Upper lobe of left lung (tissue), 6 donors: Measurements from ENCODE around the gene ERP27. TPM values are rescaled to one million over a fixed set of nuclear protein-coding genes. Genes with fewer than 3 reads are reported as not detected.

Experiments used
- ATAC-seq, 2 donors: fragments of 200-7000 bp; cut with Tn5 transposase; one replicate each; pipeline ENCODE4 v1.9.1; 2022; ENCODE audit warnings: mild to moderate bottlenecking in 2 of 2, moderate library complexity in 2 of 2; ENCODE audit not compliant: low FRiP score in 2 of 2
- DNase-seq, 2 donors: peaks; one replicate each; pipeline ENCODE4 v3.0.0-alpha.2; 2019 to 2020
- H3K27ac ChIP-seq, 4 donors: fragments of 200-600 bp; sonication (generic); one replicate each; pipeline ENCODE4 v1.5.1; 2016 to 2019
- H3K27me3 ChIP-seq, 4 donors: fragments of 200-600 bp; sonication (generic); one replicate each; pipeline ENCODE4 v1.5.1; 2017 to 2019
- H3K36me3 ChIP-seq, 4 donors: fragments of 200-600 bp; sonication (generic); one replicate each; pipeline ENCODE4 v1.5.1; 2016 to 2019
- H3K4me1 ChIP-seq, 4 donors: fragments of 200-600 bp; sonication (generic); one replicate each; pipeline ENCODE4 v1.5.1; 2018 to 2019
- H3K4me3 ChIP-seq, 4 donors: fragments of 200-600 bp; sonication (generic); one replicate each; pipeline ENCODE4 v1.5.1; 2017 to 2019; ENCODE audit warnings: mild to moderate bottlenecking in 2 of 4, moderate library complexity in 1 of 4
- H3K9me3 ChIP-seq, 4 donors: fragments of 200-600 bp; sonication (generic); one replicate each; pipeline ENCODE4 v1.5.1; 2018 to 2019
- CTCF ChIP-seq, 6 experiments: fragments of 450-650 bp in 4 of 6; fragments of 200-600 bp in 2 of 6; sonication (generic) in 2 of 6; IDR thresholded peaks; one replicate each; pipeline ENCODE4 v1.5.1; 2016 to 2019; ENCODE audit warnings: antibody characterized with exemption in 6 of 6
- EP300 ChIP-seq, 4 donors: sonication (generic); formaldehyde crosslinking; IDR thresholded peaks; one replicate each; pipeline ENCODE4 v1.5.1; 2017; ENCODE audit warnings: antibody characterized with exemption in 4 of 4, control low read depth in 2 of 4
- POLR2A ChIP-seq, 4 donors: fragments of 450-650 bp; IDR thresholded peaks; one replicate each; pipeline ENCODE4 v1.5.1; 2016 to 2017; ENCODE audit warnings: antibody characterized with exemption in 4 of 4, mild to moderate bottlenecking in 2 of 4
- POLR2AphosphoS5 ChIP-seq, 2 donors: sonication (generic); formaldehyde crosslinking; IDR thresholded peaks; one replicate each; pipeline ENCODE4 v1.5.1; 2017; ENCODE audit warnings: antibody characterized with exemption in 2 of 2
- WGBS, 2 donors: methylation state at CpG; one replicate each; pipeline ENCODE4 v1.1.5; 2017 to 2018; 5-methylcytosine and 5-hydroxymethylcytosine counted together
- total RNA-seq, 6 donors: library from RNA; depleted of rRNA in 4 of 6; stranded (reverse); fragments of >200 nt in 4 of 6; gene quantifications; one replicate each; pipeline versions ENCODE4 v1.1.0 to v1.2.1, GENCODE V29; 2016 to 2021
- donor health status: DM: no; HTN: no; CAD: no; lungs with moderate emphysema.
- donor health status: DM: no; HTN: yes; CAD: no; lungs with severe emphysema.

Gene ERP27
- total RNA-seq, 6 donors from 2014 or later: 1.2 to 25.0 (median 9.3) TPM; not detected in 1

DNA sequence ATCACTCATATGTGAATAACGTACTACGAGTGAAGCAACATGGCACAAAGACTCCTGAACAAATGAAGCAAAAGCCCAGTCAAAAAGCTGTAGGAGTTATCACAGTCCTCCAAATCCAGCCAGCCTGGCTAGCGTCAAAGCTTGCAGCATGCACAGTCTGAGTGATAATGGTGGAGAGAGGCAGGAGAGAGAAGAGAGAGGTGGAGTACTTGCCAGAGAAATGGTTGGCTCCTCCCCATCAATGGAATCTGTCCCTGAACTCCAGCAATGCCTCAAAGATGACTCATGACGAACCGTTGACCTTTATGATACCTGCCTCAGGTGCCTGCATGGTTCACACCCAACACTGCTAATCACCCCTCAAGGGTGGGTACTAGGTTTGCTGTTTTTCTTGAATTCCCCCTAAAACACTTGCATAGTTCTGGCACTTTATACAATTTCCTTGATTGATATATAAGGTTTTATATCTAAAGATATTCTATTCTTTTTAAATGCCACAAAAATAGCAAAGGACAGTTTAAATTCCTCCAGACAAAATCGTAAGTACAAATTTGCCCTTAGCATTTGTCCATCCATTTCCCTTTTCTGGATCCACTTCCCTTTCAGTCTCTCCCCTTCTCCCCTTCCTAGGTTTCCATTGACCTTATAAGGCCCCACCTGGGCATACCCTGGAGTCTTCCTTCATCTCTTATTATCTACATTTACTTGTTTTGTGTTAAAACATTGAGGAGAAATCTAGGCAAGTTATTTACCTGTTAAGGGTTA is 12.8 kb upstream of the ERP27 start:
- H3K9me3 ChIP-seq: no peaks in the 10 kb centered on the region
- no peak overlapping the region for H3K4me3 ChIP-seq
- H3K27me3 ChIP-seq: no peaks in the 10 kb centered on the region
- H3K27ac ChIP-seq: peak overlapping the region in 3 of 4 donors; percentile 35 to 85 (median 80)
- H3K36me3 ChIP-seq: peaks cover 0 to 32% (median 16%) of the 10 kb centered on the region in 4 donors
- TF ChIP-seq POLR2AphosphoS5 (IDR thresholded peaks at IDR 0.05): no peak
- TF ChIP-seq EP300 (IDR thresholded peaks at IDR 0.05): no peak
- TF ChIP-seq POLR2A (IDR thresholded peaks at IDR 0.05): no peak
- no peak for TF ChIP-seq CTCF (IDR thresholded peaks at IDR 0.05)
- ATAC-seq: no peak
- H3K4me1 ChIP-seq: peaks cover 78 to 90% (median 87%) of the 10 kb centered on the region in 4 donors
- WGBS, 2 donors: 70 to 76% methylated on average over 6 of the region's 6 CpGs
- no peak for DNase-seq

DNA sequence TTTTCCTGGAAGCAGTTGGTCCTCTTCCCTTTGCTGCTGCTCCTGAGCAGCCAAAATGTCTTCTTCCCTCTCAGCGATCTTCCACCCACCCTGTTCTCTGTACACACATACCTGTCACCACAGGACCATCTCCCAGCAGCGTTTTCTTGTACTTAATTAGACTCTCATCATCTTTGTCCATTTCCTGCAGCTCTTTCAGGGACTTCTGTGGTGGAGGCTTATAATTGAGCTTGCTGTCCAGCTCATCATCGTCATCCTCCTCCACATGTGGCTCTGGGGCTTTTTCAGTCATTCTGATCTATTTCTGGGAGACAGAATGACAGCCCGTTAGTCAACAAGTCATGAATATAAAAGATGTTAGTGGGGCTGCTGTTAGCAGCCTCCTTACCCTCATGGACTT is 12.1 kb upstream of the ERP27 start:
- H3K27ac ChIP-seq: peak overlapping the region in 3 of 4 donors; percentile 66 to 85 (median 80)
- TF ChIP-seq POLR2A (IDR thresholded peaks at IDR 0.05): no peak
- TF ChIP-seq EP300 (IDR thresholded peaks at IDR 0.05): no peak
- no peak for TF ChIP-seq CTCF (IDR thresholded peaks at IDR 0.05)
- no peak for TF ChIP-seq POLR2AphosphoS5 (IDR thresholded peaks at IDR 0.05)
- ATAC-seq (no peak), DNase-seq (no peak)
- H3K27me3 ChIP-seq: no peaks in the 10 kb centered on the region
- H3K4me1 ChIP-seq: peaks cover 75 to 89% (median 84%) of the 10 kb centered on the region in 4 donors
- WGBS, 2 donors: 70 to 76% methylated on average over 4 of the region's 4 CpGs
- H3K36me3 ChIP-seq: peaks cover 0 to 39% (median 17%) of the 10 kb centered on the region in 4 donors
- H3K9me3 ChIP-seq: no peaks in the 10 kb centered on the region
- no peak overlapping the region for H3K4me3 ChIP-seq

DNA sequence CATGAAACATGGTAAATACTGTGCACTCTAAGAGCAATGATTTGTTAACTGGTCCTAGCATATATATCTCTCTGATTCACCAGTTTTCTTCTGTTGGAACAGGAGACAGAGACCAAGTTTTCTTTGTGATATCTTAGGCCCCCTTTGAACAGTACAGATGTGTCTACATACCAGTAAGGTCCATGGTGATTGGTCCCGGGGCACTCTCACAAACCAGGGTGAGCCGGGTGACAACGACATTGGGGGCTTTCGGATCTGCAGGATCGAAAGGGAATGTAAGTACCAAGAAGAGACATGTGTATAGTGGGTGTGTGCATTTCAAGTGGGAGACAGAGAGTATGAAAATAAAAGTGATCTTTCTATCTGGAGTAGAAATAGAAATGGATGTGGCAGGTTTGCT is 11.3 kb upstream of the ERP27 start:
- Histone ChIP-seq H3K9me3 (no peaks in the 10 kb centered on the region), H3K4me1 (peaks cover 73 to 85% (median 77%) of the 10 kb centered on the region in 4 donors), H3K27ac (peak overlapping the region; percentile 28 to 85 (median 73)), H3K27me3 (no peaks in the 10 kb centered on the region), H3K36me3 (peaks cover 0 to 47% (median 23%) of the 10 kb centered on the region in 4 donors), H3K4me3 (no peak overlapping the region)
- ATAC-seq (no peak), DNase-seq (no peak)
- TF ChIP-seq POLR2AphosphoS5 (IDR thresholded peaks at IDR 0.05): no peak
- TF ChIP-seq CTCF (IDR thresholded peaks at IDR 0.05): no peak
- TF ChIP-seq POLR2A (IDR thresholded peaks at IDR 0.05): no peak
- no peak for TF ChIP-seq EP300 (IDR thresholded peaks at IDR 0.05)
- WGBS, 2 donors: 88 to 94% methylated on average over 5 of the region's 5 CpGs

- H3K27me3 ChIP-seq: no peaks in the 10 kb centered on the region
- TF ChIP-seq CTCF (IDR thresholded peaks at IDR 0.05): no peak
- TF ChIP-seq POLR2A (IDR thresholded peaks at IDR 0.05): no peak
- no peak for TF ChIP-seq EP300 (IDR thresholded peaks at IDR 0.05)
- peak in 1 of 2 donors; percentile 20 for TF ChIP-seq POLR2AphosphoS5 (IDR thresholded peaks at IDR 0.05)
- ATAC-seq (peak; percentile 87 to 93), DNase-seq (no peak)
- peaks cover 68 to 76% (median 69%) of the 10 kb centered on the region in 4 donors for H3K4me1 ChIP-seq
- 18 to 24% methylated on average over 3 of the region's 3 CpGs for WGBS, 2 donors
- H3K36me3 ChIP-seq: peaks cover 0 to 53% (median 24%) of the 10 kb centered on the region in 4 donors
- no peak overlapping the region for H3K4me3 ChIP-seq
- H3K27ac ChIP-seq: peak overlapping the region; percentile 50 to 85 (median 73)
- H3K9me3 ChIP-seq: no peaks in the 10 kb centered on the region
Observed at GRCh38 chr12:14948672-14949071, 10.3 kb upstream of the ERP27 start.
